HG03280 (cell line): ENCODE measurements around the gene TENM4.
A peak's percentile ranks its signal among the peaks of the same experiment; 100 is the strongest.

Experiments
- ATAC-seq: cut with Tn5 transposase; IDR thresholded peaks from one replicate; pipeline ENCODE4 v1.9.1; 2021; ENCODE audit warnings: mild to moderate bottlenecking, moderate library complexity; ENCODE audit not compliant: unreplicated experiment

Gene TENM4

GRCh38 chr11:78806214-78807004 lies 634.4 kb downstream of the TENM4 start:
- no peak for ATAC-seq

DNA sequence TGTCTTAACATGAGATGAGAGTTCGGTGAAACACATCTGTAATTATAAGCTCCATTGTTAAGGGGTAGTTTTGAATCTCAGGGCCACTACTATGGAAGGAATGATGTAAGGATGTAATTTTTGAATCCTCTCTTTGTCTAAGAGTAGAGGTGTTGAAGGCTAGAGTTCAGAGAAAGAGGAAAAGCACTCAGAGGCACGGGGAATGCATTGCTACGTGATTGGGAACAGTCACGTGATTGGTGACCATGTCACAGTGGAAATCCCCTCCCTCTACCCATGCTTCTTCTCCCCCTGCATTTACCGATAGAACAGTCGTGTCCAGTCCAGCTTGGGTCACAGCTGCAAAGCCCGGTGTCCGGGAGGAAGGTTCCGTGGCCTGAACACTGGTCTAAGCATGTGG lies 635.8 kb downstream of the TENM4 start:
- no peak for ATAC-seq

- no peak for ATAC-seq
Measured at GRCh38 chr11:78803995-78804394, 636.8 kb downstream of the TENM4 start.

DNA sequence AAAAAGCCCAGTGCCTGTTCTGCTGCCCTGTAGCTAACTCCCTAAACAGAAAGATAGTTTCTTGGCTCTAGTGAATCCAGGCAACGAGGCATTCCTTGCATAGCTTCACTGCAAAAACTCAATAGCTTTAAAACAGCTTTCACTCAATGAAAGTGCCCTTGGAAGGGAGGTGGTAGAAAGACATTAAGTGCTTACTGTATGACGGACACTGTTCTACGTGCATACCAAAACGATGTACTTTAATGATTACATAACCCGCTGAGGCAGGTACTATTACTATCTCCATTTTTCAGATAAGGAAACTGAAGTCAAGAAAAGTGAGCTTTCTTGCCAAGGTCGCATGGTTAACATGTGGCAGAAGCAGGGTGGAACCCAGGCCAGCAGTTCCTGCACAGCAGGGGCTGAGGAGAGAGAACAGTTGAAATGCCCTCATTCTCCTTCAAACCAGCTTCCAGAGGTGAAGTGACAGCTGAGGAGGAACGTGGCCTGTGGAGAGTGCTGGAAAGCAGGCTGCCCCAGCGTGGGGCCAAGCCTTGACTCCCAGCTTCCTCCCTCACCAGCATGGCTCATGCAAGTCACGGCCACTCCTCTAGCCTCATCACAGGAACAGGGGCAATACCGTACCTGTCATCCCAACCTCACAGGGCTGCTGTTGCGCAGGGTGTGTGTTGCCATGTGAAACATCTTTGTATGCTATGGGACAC lies 638.6 kb downstream of the TENM4 start:
- ATAC-seq, result no peak

GRCh38 chr11:78801161-78801884 lies 639.5 kb downstream of the TENM4 start:
- no peak for ATAC-seq

- no peak for ATAC-seq
Measured at GRCh38 chr11:78800756-78801155, 640.1 kb downstream of the TENM4 start.

GRCh38 chr11:78800096-78800690 lies 640.6 kb downstream of the TENM4 start:
- no peak for ATAC-seq

DNA sequence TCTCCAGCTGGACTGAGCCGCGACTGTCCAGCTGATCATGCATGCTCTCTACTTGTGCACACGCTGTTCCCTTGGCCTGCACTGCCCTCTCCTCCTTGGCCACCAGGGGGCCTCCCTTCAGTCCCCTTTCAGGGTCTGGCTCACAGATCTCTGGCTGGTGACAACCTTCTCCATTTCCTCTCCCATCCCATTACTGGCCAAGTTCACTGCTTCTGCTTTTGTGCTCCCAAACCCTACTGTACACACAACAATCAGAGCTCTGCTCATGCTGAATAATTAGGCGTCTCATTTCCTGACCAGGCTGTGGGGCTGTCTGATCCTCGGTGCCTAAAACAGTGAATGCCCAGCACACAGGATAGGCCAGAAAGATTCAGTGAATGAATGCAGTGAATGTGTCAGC lies 642.2 kb downstream of the TENM4 start:
- peak; percentile 90 for ATAC-seq

DNA sequence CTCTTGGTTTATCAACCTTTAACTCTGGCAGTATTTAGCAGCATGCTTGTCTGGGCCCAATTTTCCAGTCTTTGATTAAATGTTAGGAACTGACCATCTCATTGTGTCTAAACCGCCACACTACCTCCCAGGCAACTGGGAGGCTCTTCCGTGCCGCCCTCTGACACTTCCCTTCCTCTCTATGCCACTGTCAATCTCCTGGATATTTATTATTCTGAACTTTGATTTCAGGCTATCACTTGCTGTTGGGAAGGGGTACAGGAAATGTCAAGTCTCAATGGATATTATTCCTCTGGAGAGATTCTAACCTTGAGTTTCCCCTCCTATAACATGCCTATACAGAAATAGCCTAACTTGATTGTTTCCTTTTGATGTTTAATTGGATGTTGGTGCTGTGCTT lies 643.3 kb downstream of the TENM4 start:
- no peak for ATAC-seq

- ATAC-seq, result no peak
Measured at GRCh38 chr11:78796956-78797355, 643.9 kb downstream of the TENM4 start.

- ATAC-seq, result no peak
Measured at GRCh38 chr11:78795621-78796261, 645.1 kb downstream of the TENM4 start.

- ATAC-seq, result no peak
Measured at GRCh38 chr11:78791964-78792363, 648.9 kb downstream of the TENM4 start.

DNA sequence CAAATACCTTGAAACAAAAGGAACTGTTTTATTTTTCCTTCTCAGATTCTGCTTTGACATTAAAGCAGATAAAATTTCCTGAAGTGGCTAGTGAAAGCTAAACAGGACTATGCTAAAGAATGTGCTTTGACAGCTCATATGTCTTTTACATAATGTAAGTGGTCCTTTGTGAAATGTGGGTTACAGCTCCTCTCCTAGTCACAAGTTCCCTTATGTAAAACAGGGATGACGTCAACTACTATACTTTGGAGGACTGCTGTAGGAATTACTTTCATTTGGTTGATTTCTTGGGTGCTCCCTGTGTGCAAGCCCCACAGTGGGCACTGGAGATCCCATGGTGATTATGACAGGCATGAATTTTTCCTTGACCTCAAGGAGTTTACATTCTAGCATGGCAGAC lies 649.6 kb downstream of the TENM4 start:
- no peak for ATAC-seq

GRCh38 chr11:78790784-78791183 lies 650.0 kb downstream of the TENM4 start:
- no peak for ATAC-seq

- no peak for ATAC-seq
Measured at GRCh38 chr11:78789375-78789774, 651.5 kb downstream of the TENM4 start.

DNA sequence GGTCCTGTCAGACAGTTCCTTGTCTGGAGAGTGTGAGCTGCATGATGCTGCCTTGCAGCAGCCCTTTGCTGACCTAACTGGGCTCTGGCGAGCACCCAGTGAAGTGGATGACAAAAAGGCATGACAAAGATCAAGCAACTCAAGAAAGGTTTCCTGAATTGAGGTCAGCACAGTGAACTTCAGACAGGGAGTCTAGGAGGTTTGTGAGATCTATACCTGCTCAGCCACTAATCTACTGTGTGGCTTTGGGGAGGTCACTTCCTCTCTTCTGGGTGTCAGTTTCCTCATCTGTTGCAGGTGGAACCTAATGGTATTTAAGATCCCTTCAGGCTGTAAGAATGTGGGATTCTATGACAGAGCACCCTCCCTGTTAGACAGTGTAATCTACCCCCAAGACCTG lies 652.3 kb downstream of the TENM4 start:
- no peak for ATAC-seq

- ATAC-seq, result no peak
Measured at GRCh38 chr11:78787696-78788095, 653.1 kb downstream of the TENM4 start.

GRCh38 chr11:78786746-78787145 lies 654.1 kb downstream of the TENM4 start:
- no peak for ATAC-seq

DNA sequence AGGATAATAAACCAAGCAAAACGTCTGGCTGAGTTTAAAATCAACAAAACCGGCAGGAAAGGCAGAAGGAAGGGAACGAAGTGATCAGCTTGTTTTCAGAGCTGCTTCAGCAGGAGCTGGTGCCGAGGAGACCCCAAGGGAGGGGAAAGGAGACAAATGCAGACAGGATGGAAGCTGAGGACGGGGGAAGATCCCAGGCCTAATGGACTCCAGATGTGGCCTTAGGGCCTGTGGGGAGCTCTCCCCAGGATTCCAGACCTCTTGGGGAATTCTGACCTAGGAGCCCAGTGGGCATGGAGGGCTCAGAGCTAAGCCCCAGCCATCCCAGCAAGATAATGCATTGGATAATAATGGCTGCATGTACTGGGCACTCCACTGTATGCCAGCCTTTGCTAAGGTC lies 654.7 kb downstream of the TENM4 start:
- no peak for ATAC-seq

GRCh38 chr11:78784321-78785061 lies 656.3 kb downstream of the TENM4 start:
- ATAC-seq, result no peak
